Testis (tissue), 2 donors: ENCODE measurements around the gene LILRB3.

Source experiments
- POLR2A ChIP-seq: fragments of 450-650 bp; IDR thresholded peaks from one replicate; pipeline ENCODE4 v1.6.1; 2017; ENCODE audit warnings: antibody characterized with exemption, mild to moderate bottlenecking, moderate library complexity
- TF ChIP-seq, protein P1 (sequence below), 3 experiments: fragments of 450-650 bp in 2 of 3; fragments of 200-600 bp in 1 of 3; sonication (generic) in 1 of 3; IDR thresholded peaks; one replicate each; pipeline ENCODE4 v1.5.1; 2016 to 2019; ENCODE audit warnings: antibody characterized with exemption in 3 of 3, mild to moderate bottlenecking in 2 of 3, moderate library complexity in 1 of 3

GRCh38 chr19:54204767-54205468 lies 17.9 kb downstream of the LILRB3 start:
- TF ChIP-seq, protein P1, sequence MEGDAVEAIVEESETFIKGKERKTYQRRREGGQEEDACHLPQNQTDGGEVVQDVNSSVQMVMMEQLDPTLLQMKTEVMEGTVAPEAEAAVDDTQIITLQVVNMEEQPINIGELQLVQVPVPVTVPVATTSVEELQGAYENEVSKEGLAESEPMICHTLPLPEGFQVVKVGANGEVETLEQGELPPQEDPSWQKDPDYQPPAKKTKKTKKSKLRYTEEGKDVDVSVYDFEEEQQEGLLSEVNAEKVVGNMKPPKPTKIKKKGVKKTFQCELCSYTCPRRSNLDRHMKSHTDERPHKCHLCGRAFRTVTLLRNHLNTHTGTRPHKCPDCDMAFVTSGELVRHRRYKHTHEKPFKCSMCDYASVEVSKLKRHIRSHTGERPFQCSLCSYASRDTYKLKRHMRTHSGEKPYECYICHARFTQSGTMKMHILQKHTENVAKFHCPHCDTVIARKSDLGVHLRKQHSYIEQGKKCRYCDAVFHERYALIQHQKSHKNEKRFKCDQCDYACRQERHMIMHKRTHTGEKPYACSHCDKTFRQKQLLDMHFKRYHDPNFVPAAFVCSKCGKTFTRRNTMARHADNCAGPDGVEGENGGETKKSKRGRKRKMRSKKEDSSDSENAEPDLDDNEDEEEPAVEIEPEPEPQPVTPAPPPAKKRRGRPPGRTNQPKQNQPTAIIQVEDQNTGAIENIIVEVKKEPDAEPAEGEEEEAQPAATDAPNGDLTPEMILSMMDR (IDR thresholded peaks at IDR 0.05): no peak
- TF ChIP-seq POLR2A: no peak
